ENCODE results near the gene RBM17. TPM values are rescaled to one million over a fixed set of nuclear protein-coding genes. Genes with fewer than 3 reads are reported as not detected.

The RBM17 gene
- total RNA-seq, 6 donors from 2014 or later, result 67.6 to 192 (median 84.8) TPM

GRCh38 chr10:6117711-6118110 is 28.9 kb downstream of the RBM17 start:
- no peaks in the 10 kb centered on the region for H3K9me3 ChIP-seq
- peaks cover 20 to 43% (median 25%) of the 10 kb centered on the region in 4 donors for H3K36me3 ChIP-seq
- TF ChIP-seq POLR2A (IDR thresholded peaks at IDR 0.05) (no peak), POLR2AphosphoS5 (IDR thresholded peaks at IDR 0.05) (no peak), EP300 (IDR thresholded peaks at IDR 0.05) (no peak), CTCF (IDR thresholded peaks at IDR 0.05) (no peak)
- DNase-seq, result no peak
- WGBS, 2 donors, result 89 to 90% methylated on average over 10 to 11 of the region's 11 CpGs
- H3K27me3 ChIP-seq, result no peaks in the 10 kb centered on the region
- no peak overlapping the region for H3K4me3 ChIP-seq
- no peak for ATAC-seq (ENCODE audit: low FRiP score in 2 of 2)
- H3K27ac ChIP-seq, result no peak overlapping the region
- peaks cover 0 to 11% (median 9%) of the 10 kb centered on the region in 4 donors for H3K4me1 ChIP-seq

- Histone ChIP-seq H3K9me3 (no peaks in the 10 kb centered on the region), H3K4me1 (peaks cover 7 to 12% (median 10%) of the 10 kb centered on the region in 4 donors), H3K27me3 (no peaks in the 10 kb centered on the region), H3K4me3 (no peak overlapping the region), H3K36me3 (peaks cover 6 to 26% (median 10%) of the 10 kb centered on the region in 4 donors), H3K27ac (no peak overlapping the region)
- no peak for DNase-seq
- WGBS, 2 donors, result 65 to 66% methylated on average over 5 of the region's 5 CpGs
- no peak for ATAC-seq (ENCODE audit: low FRiP score in 2 of 2)
- TF ChIP-seq POLR2AphosphoS5 (IDR thresholded peaks at IDR 0.05) (no peak), EP300 (IDR thresholded peaks at IDR 0.05) (no peak), CTCF (IDR thresholded peaks at IDR 0.05) (no peak), POLR2A (IDR thresholded peaks at IDR 0.05) (no peak)
These were observed 30.6 kb downstream of the RBM17 start for GRCh38 chr10:6119423-6119822.

DNA sequence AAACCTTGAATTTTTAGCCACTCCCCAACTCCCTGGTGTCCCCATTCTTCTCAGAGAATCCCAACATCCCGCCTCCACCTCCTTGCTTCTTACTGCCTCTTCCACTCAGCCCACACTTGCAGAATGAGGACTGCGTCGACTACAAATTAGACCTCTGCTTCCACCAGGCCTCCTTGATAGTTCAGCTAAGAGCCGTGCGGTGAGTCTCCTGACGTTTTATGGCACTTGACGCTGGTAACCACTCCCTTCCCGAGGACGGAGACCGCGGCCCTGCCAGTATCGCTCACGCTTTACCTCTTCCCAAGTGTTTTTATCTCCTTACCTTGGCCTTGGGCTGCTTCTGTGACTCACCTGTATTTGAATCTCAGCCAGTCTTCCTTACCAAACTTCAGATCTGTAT is 31.1 kb downstream of the RBM17 start:
- no peaks in the 10 kb centered on the region for H3K27me3 ChIP-seq
- H3K4me1 ChIP-seq, result peaks cover 5 to 12% (median 8%) of the 10 kb centered on the region in 4 donors
- DNase-seq (no peak), ATAC-seq (ENCODE audit: low FRiP score in 2 of 2) (no peak)
- H3K36me3 ChIP-seq, result peaks cover 4 to 21% (median 6%) of the 10 kb centered on the region in 4 donors
- no peak overlapping the region for H3K4me3 ChIP-seq
- no peaks in the 10 kb centered on the region for H3K9me3 ChIP-seq
- 72 to 84% methylated on average over 13 of the region's 13 CpGs for WGBS, 2 donors
- TF ChIP-seq EP300 (IDR thresholded peaks at IDR 0.05), result no peak
- no peak for TF ChIP-seq CTCF (IDR thresholded peaks at IDR 0.05)
- TF ChIP-seq POLR2AphosphoS5 (IDR thresholded peaks at IDR 0.05), result no peak
- no peak for TF ChIP-seq POLR2A (IDR thresholded peaks at IDR 0.05)
- no peak overlapping the region for H3K27ac ChIP-seq

DNA sequence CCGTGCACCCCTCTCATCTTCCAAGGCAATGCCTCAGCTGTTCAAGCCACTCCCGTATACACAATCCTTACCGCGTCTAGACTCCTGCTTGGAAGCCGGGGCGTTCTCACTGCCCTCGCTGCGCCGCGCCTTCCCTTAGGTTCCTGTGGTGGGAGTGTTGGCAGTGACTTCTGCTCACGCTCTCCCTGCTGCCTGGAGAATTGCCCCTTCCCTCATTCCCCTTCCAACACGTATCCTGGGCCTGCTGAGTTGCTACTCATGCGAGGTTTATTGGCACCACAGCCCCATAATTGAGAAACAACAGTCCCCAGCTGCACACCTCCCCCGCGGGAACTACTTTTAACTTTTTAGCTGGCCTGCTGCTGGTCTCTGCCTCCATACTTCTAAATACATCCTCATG is 31.9 kb downstream of the RBM17 start:
- Histone ChIP-seq H3K27ac (no peak overlapping the region), H3K36me3 (peaks cover 0 to 13% (median 0%) of the 10 kb centered on the region in 4 donors), H3K4me3 (no peak overlapping the region), H3K27me3 (no peaks in the 10 kb centered on the region), H3K4me1 (peaks cover 0 to 15% (median 7%) of the 10 kb centered on the region in 4 donors), H3K9me3 (no peaks in the 10 kb centered on the region)
- TF ChIP-seq CTCF (IDR thresholded peaks at IDR 0.05), result no peak
- no peak for TF ChIP-seq POLR2AphosphoS5 (IDR thresholded peaks at IDR 0.05)
- TF ChIP-seq POLR2A (IDR thresholded peaks at IDR 0.05), result no peak
- no peak for TF ChIP-seq EP300 (IDR thresholded peaks at IDR 0.05)
- 65 to 78% methylated on average over 15 of the region's 15 CpGs for WGBS, 2 donors
- ATAC-seq (ENCODE audit: low FRiP score in 2 of 2) (peak in 1 of 2 donors; percentile 34), DNase-seq (peak in 1 of 2 donors; percentile 42)

DNA sequence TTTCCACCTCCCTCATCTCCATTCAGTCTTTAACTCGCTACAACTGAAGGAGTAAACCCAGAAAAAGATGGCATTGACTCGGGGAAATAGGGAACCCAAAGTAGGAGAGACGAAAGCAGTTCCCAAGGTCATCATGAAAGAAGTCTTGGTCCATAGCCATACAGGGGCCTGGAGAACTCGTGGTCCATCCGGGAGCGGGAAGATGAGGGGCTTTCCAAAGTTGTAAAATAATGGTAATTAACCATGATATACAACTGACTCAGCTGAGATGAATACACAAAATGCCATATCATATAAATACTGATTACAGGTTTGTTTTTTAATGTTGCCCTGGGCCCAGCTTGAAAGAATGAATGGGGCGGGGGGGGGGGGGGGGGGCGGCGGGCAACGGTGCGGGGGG is 32.3 kb downstream of the RBM17 start:
- no peak overlapping the region for H3K27ac ChIP-seq
- WGBS, 2 donors, result 84 to 92% methylated on average over 11 of the region's 11 CpGs
- H3K4me1 ChIP-seq, result peaks cover 0 to 15% (median 7%) of the 10 kb centered on the region in 4 donors
- H3K36me3 ChIP-seq, result peaks cover 0 to 9% (median 0%) of the 10 kb centered on the region in 4 donors
- DNase-seq, result no peak
- no peaks in the 10 kb centered on the region for H3K27me3 ChIP-seq
- H3K4me3 ChIP-seq, result no peak overlapping the region
- TF ChIP-seq POLR2A (IDR thresholded peaks at IDR 0.05), result no peak
- TF ChIP-seq CTCF (IDR thresholded peaks at IDR 0.05), result no peak
- no peak for TF ChIP-seq EP300 (IDR thresholded peaks at IDR 0.05)
- no peak for TF ChIP-seq POLR2AphosphoS5 (IDR thresholded peaks at IDR 0.05)
- no peak for ATAC-seq (ENCODE audit: low FRiP score in 2 of 2)
- no peaks in the 10 kb centered on the region for H3K9me3 ChIP-seq
